ENCODE data around the gene ERC2. TPM values are rescaled to one million over a fixed set of nuclear protein-coding genes. Genes with fewer than 3 reads are reported as not detected.

The ERC2 gene
- polyA plus RNA-seq, 3 donors from 2014 or later = not detected

DNA sequence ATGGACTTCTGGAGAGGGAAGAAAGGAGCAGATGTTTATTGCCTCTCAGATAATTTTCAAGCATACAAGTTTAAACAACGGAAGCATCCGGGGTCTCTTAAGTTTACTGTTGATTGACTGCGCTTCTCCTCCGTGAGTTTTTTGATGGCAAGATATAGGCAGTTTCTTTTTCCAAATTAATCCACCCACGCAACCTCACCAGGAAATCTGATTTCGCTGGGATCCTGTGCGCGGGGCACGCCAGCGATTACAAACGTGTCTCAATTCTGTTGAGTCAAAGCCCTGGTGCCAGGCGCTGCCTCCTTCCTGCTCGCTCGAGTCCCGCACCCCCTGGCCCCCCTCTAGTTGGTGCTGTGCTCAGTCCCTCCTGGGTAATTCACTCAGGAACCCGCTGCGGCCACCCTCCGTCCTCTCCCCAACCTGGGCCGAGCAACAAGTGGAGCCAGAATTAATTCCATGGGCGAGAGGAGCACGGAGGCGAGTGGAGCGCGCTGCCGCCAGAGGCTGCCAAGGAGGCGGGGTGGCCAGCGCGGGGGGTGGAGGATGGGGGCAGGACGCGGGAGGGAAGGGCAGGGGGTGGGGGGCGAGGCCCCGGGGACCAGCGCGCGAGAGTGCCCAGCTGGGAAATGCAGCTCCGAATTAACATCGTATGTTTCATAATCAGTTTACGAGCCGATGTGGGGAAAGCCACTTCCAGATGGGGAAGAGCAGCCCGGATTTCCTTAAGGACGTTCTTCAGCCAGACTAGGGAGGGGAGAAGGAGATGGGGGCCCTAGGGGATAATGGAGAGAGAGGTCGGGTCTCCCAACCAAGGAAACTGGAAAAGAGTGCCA is 987.1 kb downstream of the ERC2 start:
- Mint-ChIP-seq H3K4me1 (peaks cover 0 to 1% of the 10 kb centered on the region in 2 donors), H3K4me3 (no peak overlapping the region), H3K9me3 (peaks cover 3 to 22% (median 9%) of the 10 kb centered on the region in 6 donors), H3K27me3 (ENCODE audit: low read depth in 3 of 3) (peaks cover 20 to 30% (median 21%) of the 10 kb centered on the region in 3 donors), H3K36me3 (peaks cover 0 to 7% (median 0%) of the 10 kb centered on the region in 3 donors), H3K27ac (no peak overlapping the region)
- no peak for DNase-seq

- Mint-ChIP-seq H3K36me3 (peaks cover 0 to 4% (median 0%) of the 10 kb centered on the region in 3 donors), H3K27ac (no peak overlapping the region), H3K4me1 (no peaks in the 10 kb centered on the region), H3K9me3 (peaks cover 0 to 13% (median 7%) of the 10 kb centered on the region in 6 donors), H3K4me3 (no peak overlapping the region), H3K27me3 (ENCODE audit: low read depth in 3 of 3) (peaks cover 8 to 18% (median 13%) of the 10 kb centered on the region in 3 donors)
- no peak for DNase-seq
Observed at GRCh38 chr3:55477306-55478303, 990.7 kb downstream of the ERC2 start.

- H3K4me1 Mint-ChIP-seq = no peaks in the 10 kb centered on the region
- DNase-seq = no peak
- H3K27me3 Mint-ChIP-seq (ENCODE audit: low read depth in 3 of 3) = peaks cover 6 to 18% (median 13%) of the 10 kb centered on the region in 3 donors
- no peak overlapping the region for H3K4me3 Mint-ChIP-seq
- peaks cover 0 to 13% (median 7%) of the 10 kb centered on the region in 6 donors for H3K9me3 Mint-ChIP-seq
- H3K27ac Mint-ChIP-seq = no peak overlapping the region
- peaks cover 0 to 4% (median 0%) of the 10 kb centered on the region in 3 donors for H3K36me3 Mint-ChIP-seq
Observed at GRCh38 chr3:55476515-55476914, 991.8 kb downstream of the ERC2 start.

DNA sequence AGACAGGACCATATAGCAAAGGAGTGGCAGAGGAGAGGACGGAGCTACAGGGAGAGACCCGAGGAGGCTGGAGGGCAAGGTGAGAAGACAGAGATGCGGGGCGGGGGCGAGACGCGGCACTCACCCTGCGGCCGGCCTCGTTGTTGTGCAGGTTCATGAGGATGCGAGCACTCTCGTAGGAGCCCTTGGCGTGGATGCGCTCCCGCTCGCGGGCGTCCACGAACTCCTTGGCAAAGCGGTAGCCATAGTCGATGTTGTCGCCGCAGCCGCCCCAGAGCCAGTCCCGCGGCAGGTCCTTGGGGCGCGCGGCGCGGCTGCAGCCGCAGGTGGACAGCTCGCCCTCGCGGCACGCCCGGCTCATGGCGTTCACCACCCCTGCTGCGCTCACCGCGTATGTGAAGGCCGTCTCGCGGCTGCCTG is 994.0 kb downstream of the ERC2 start:
- H3K4me3 Mint-ChIP-seq = no peak overlapping the region
- H3K9me3 Mint-ChIP-seq = peaks cover 0 to 7% (median 0%) of the 10 kb centered on the region in 6 donors
- no peak for DNase-seq
- H3K27ac Mint-ChIP-seq = no peak overlapping the region
- no peaks in the 10 kb centered on the region for H3K4me1 Mint-ChIP-seq
- peaks cover 4 to 8% (median 4%) of the 10 kb centered on the region in 3 donors for H3K27me3 Mint-ChIP-seq (ENCODE audit: low read depth in 3 of 3)
- no peaks in the 10 kb centered on the region for H3K36me3 Mint-ChIP-seq

DNA sequence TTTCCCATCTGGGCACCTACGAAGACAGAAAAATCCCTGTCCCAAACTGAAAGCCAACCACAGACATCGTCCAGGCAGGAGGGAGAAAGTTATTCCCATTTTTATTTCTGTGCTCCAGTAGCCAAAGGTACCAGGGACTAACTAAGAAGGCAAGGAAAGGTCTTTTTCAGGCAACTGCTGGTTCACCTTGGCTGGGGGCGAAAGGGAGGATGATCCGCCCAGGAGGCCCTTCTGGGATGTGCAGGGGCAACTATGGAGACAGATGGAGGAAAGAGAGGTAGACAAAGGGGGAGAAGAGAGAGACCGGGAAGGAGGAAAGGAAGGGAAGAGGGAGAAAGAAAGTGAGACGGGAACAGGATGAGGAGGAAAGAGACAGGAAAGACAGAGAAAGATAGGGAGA is 994.5 kb downstream of the ERC2 start:
- Mint-ChIP-seq H3K9me3 (peaks cover 0 to 7% (median 0%) of the 10 kb centered on the region in 6 donors), H3K36me3 (no peaks in the 10 kb centered on the region), H3K4me3 (no peak overlapping the region), H3K27me3 (ENCODE audit: low read depth in 3 of 3) (peaks cover 2 to 8% (median 3%) of the 10 kb centered on the region in 3 donors), H3K4me1 (no peaks in the 10 kb centered on the region), H3K27ac (no peak overlapping the region)
- no peak for DNase-seq

DNA sequence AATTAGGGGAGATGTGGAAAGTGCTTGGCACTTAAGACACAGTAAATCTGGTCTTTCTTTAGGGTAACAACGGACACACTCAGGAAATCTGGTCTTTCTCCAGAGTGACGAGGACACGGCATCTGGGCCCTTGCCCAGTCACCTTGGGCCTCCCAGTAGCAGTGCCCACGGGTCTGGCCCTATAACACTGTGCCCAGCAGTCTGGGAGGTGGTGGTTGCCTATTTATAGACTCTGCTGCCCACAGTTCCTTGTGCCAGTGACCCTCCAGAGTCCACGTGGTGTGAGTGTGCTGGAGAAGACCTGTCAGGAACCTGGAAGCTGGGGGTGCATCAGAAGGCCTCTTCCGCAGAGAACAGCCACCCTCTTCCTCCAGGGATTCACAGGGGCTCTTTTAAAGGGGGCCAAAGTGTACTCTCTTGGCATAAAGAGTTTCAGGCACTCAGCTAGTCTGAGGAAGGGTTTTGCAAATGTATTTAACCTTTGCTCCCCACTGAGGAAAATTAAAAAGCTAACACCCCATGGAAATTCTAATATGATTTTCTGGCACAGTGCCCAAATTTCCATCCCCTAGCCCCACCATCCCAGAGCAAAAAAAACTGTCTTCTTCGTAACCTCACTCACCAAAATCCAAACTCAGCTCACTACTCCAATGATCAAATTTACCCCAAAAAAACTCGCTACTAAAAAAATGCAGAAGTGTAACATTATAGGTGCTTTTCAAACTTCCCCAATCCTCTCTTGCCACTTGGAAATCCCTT is 996.6 kb downstream of the ERC2 start:
- H3K9me3 Mint-ChIP-seq = peaks cover 0 to 7% (median 0%) of the 10 kb centered on the region in 6 donors
- H3K4me3 Mint-ChIP-seq = no peak overlapping the region
- H3K27me3 Mint-ChIP-seq (ENCODE audit: low read depth in 3 of 3) = peaks cover 2 to 4% (median 3%) of the 10 kb centered on the region in 3 donors
- H3K27ac Mint-ChIP-seq = no peak overlapping the region
- no peak for DNase-seq
- no peaks in the 10 kb centered on the region for H3K4me1 Mint-ChIP-seq
- H3K36me3 Mint-ChIP-seq = no peaks in the 10 kb centered on the region

DNA sequence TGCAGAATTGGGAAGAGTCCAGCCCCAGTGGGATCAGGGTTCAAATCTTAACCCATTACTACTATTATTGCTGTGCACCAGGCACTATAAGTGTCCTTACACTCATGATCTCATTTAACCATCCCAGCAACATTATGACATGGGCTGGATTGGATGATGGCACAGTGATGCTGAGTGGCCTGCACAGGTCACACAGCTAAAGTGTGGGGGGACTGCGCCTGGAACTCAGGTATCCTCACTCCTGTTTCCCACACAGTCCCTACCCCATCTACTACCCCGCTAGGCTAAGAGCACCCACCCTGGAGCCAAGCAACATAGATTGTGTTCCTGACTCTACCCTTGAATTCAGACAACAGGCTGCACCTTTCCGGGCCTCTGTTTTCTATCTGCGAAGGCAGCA is 997.2 kb downstream of the ERC2 start:
- H3K9me3 Mint-ChIP-seq = peaks cover 0 to 4% (median 0%) of the 10 kb centered on the region in 6 donors
- H3K4me3 Mint-ChIP-seq = no peak overlapping the region

GRCh38 chr3:55469957-55470526 is 998.2 kb downstream of the ERC2 start:
- Mint-ChIP-seq H3K27me3 (ENCODE audit: low read depth in 3 of 3) (peaks cover 0 to 3% (median 2%) of the 10 kb centered on the region in 3 donors), H3K36me3 (no peaks in the 10 kb centered on the region), H3K27ac (no peak overlapping the region), H3K4me3 (no peak overlapping the region), H3K4me1 (no peaks in the 10 kb centered on the region), H3K9me3 (peaks cover 0 to 2% (median 0%) of the 10 kb centered on the region in 6 donors)
- no peak for DNase-seq

More for the DNA sequence above, 997.2 kb downstream of the ERC2 start:
- no peaks in the 10 kb centered on the region for H3K36me3 Mint-ChIP-seq
- DNase-seq = no peak
- H3K27me3 Mint-ChIP-seq (ENCODE audit: low read depth in 3 of 3) = peaks cover 0 to 3% (median 2%) of the 10 kb centered on the region in 3 donors
- H3K27ac Mint-ChIP-seq = no peak overlapping the region
- H3K4me1 Mint-ChIP-seq = no peaks in the 10 kb centered on the region

- peaks cover 0 to 3% (median 0%) of the 10 kb centered on the region in 3 donors for H3K27me3 Mint-ChIP-seq (ENCODE audit: low read depth in 3 of 3)
- H3K4me1 Mint-ChIP-seq = no peaks in the 10 kb centered on the region
- no peak overlapping the region for H3K27ac Mint-ChIP-seq
- no peak overlapping the region for H3K4me3 Mint-ChIP-seq
- no peaks in the 10 kb centered on the region for H3K36me3 Mint-ChIP-seq
- DNase-seq = no peak
- H3K9me3 Mint-ChIP-seq = peaks cover 0 to 2% (median 0%) of the 10 kb centered on the region in 6 donors
Observed at GRCh38 chr3:55468251-55468650, 1000.0 kb downstream of the ERC2 start.

DNA sequence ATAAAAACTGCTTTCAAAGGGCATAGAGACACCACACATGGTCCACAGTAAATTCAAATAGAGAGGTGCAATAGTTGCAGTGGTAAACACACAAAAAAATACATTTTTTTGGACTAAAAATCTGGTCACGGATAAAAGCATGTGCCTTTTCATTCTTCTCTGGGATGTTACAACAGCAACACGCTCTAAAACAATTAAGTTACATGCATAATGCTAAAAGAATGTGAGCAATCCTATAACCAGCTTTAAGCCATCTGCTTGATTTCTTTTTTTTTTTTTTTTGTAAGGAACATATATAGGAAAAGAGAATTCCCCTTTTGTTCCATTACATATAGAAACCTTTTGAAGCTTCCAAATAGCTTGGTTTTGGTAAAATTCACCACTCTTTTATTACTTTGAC is 1001.2 kb downstream of the ERC2 start:
- no peak overlapping the region for H3K4me3 Mint-ChIP-seq
- H3K36me3 Mint-ChIP-seq = no peaks in the 10 kb centered on the region
- no peak for DNase-seq
- peaks cover 0 to 2% (median 0%) of the 10 kb centered on the region in 3 donors for H3K27me3 Mint-ChIP-seq (ENCODE audit: low read depth in 3 of 3)
- H3K27ac Mint-ChIP-seq = no peak overlapping the region
- no peaks in the 10 kb centered on the region for H3K4me1 Mint-ChIP-seq
- peaks cover 1 to 5% (median 2%) of the 10 kb centered on the region in 6 donors for H3K9me3 Mint-ChIP-seq

DNA sequence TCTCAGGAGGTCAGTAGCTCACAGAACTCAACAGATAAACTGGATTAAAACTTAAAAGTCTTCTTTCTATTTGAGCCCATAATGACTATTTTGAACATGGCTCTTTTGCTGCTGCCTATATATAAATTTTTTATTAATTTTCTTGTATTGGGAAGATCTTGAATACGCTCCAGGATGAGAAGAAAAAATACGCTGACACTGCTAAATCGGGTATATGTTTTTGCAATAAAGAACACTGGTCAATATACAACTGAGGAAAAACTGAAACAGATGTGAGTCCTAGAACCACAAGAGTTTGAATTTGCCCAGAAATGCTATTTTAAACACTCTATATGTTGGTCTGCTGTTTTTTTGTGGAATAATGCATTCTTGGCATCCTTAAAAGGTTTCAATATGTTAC is 1001.7 kb downstream of the ERC2 start:
- Mint-ChIP-seq H3K9me3 (peaks cover 1 to 5% (median 3%) of the 10 kb centered on the region in 6 donors), H3K4me1 (no peaks in the 10 kb centered on the region), H3K4me3 (no peak overlapping the region), H3K27me3 (ENCODE audit: low read depth in 3 of 3) (peaks cover 0 to 2% (median 0%) of the 10 kb centered on the region in 3 donors), H3K27ac (no peak overlapping the region), H3K36me3 (no peaks in the 10 kb centered on the region)
- no peak for DNase-seq

DNA sequence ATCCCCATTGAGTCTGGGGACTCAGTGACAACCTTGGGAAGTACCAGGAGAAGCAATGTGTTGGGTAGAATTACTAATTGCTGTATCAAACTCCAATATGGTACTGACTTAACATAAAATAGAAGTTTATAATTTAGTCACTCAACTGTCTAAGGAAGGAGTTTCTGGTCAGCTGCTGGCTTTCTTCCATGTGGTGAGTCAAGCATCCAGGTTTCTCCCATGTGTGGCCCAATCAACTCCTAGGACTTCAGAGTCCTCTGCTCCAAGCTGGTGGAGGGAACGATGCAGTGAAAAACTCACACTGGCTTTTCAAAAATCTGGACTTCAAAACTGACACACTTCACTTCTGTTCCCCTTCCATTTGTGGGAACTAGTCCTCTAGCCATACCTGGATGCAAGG is 1006.4 kb downstream of the ERC2 start:
- Mint-ChIP-seq H3K27ac (no peak overlapping the region), H3K36me3 (peaks cover 0 to 3% (median 0%) of the 10 kb centered on the region in 3 donors), H3K9me3 (peaks cover 1 to 15% (median 6%) of the 10 kb centered on the region in 6 donors), H3K27me3 (ENCODE audit: low read depth in 3 of 3) (no peaks in the 10 kb centered on the region), H3K4me3 (no peak overlapping the region), H3K4me1 (no peaks in the 10 kb centered on the region)
- no peak for DNase-seq

GRCh38 chr3:55459838-55460237 is 1008.4 kb downstream of the ERC2 start:
- H3K27ac Mint-ChIP-seq = no peak overlapping the region
- H3K27me3 Mint-ChIP-seq (ENCODE audit: low read depth in 3 of 3) = no peaks in the 10 kb centered on the region

More at GRCh38 chr3:55459838-55460237, 1008.4 kb downstream of the ERC2 start:
- Mint-ChIP-seq H3K9me3 (peaks cover 1 to 15% (median 5%) of the 10 kb centered on the region in 6 donors), H3K4me1 (no peaks in the 10 kb centered on the region), H3K4me3 (no peak overlapping the region), H3K36me3 (peaks cover 0 to 3% (median 0%) of the 10 kb centered on the region in 3 donors)
- DNase-seq = no peak
